ENCODE data around the gene B9D1.

B9D1 gene

GRCh38 chr17:19376811-19377210 lies 14.3 kb upstream of the B9D1 start:
- no peaks in the 10 kb centered on the region for H4K20me1 ChIP-seq (ENCODE audit: insufficient read depth, low read length)
- peak overlapping the region; percentile 88; the same call in 1 of the 2 replicates for H3K27ac ChIP-seq (ENCODE audit: low read length)
- no peaks in the 10 kb centered on the region for H3K27me3 ChIP-seq (replicated peaks; ENCODE audit: insufficient read depth, low read length)
- DNase-seq, result peak; percentile 28
- H3K36me3 ChIP-seq (replicated peaks; ENCODE audit: insufficient read depth, low read length), result no peaks in the 10 kb centered on the region
- no peaks in the 10 kb centered on the region; the same call in 1 of the 2 replicates for H3K4me1 ChIP-seq (ENCODE audit: low read length)
- peaks cover 12% of the 10 kb centered on the region for H3K79me2 ChIP-seq (ENCODE audit: low read length)
- peak overlapping the region; percentile 71 for H3K4me2 ChIP-seq (ENCODE audit: low read depth, low read length)
- peak overlapping the region; percentile 57 for H2AFZ ChIP-seq (ENCODE audit: low read length)
- peak overlapping the region; percentile 75; the same call in 1 of the 2 replicates for H3K9ac ChIP-seq (ENCODE audit: low read length)
- no peaks in the 10 kb centered on the region for H3K9me3 ChIP-seq (replicated peaks; ENCODE audit: insufficient read depth, low read length)
- H3F3A ChIP-seq (ENCODE audit: insufficient read depth, low read length), result peaks cover 12% of the 10 kb centered on the region
- H3K4me3 ChIP-seq (ENCODE audit: low read length), result peak overlapping the region; percentile 73
- TF ChIP-seq CTCF (IDR thresholded peaks at IDR 0.05; ENCODE audit: low read length), result no peak
- no peak for TF ChIP-seq EZH2 (optimal IDR thresholded peaks at IDR 0.05; ENCODE audit: low read depth, low read length)
- no peak for TF ChIP-seq EZH2phosphoT487 (IDR thresholded peaks at IDR 0.05; ENCODE audit: low read length)
- no peaks in the 10 kb centered on the region for H3K9me2 ChIP-seq (replicated peaks; ENCODE audit: insufficient read depth, low read length)

GRCh38 chr17:19375732-19376131 lies 13.2 kb upstream of the B9D1 start:
- H4K20me1 ChIP-seq (ENCODE audit: insufficient read depth, low read length), result no peaks in the 10 kb centered on the region

GRCh38 chr17:19374136-19374535 lies 11.6 kb upstream of the B9D1 start:
- H3K4me3 ChIP-seq (ENCODE audit: low read length), result no peak overlapping the region
- TF ChIP-seq CTCF (IDR thresholded peaks at IDR 0.05; ENCODE audit: low read length), result no peak
- TF ChIP-seq EZH2phosphoT487 (IDR thresholded peaks at IDR 0.05; ENCODE audit: low read length), result no peak
- no peak for TF ChIP-seq EZH2 (optimal IDR thresholded peaks at IDR 0.05; ENCODE audit: low read depth, low read length)
- no peak for DNase-seq

More at GRCh38 chr17:19375732-19376131, 13.2 kb upstream of the B9D1 start:
- peaks cover 12% of the 10 kb centered on the region for H3F3A ChIP-seq (ENCODE audit: insufficient read depth, low read length)
- H3K9me3 ChIP-seq (replicated peaks; ENCODE audit: insufficient read depth, low read length), result no peaks in the 10 kb centered on the region
- no peak overlapping the region for H3K4me2 ChIP-seq (ENCODE audit: low read depth, low read length)
- no peaks in the 10 kb centered on the region for H3K36me3 ChIP-seq (replicated peaks; ENCODE audit: insufficient read depth, low read length)
- H3K4me3 ChIP-seq (ENCODE audit: low read length), result no peak overlapping the region
- peaks cover 4% of the 10 kb centered on the region; the same call in 1 of the 2 replicates for H3K4me1 ChIP-seq (ENCODE audit: low read length)
- H3K79me2 ChIP-seq (ENCODE audit: low read length), result peaks cover 12% of the 10 kb centered on the region
- no peak overlapping the region for H3K9ac ChIP-seq (ENCODE audit: low read length)
- H3K27me3 ChIP-seq (replicated peaks; ENCODE audit: insufficient read depth, low read length), result no peaks in the 10 kb centered on the region
- TF ChIP-seq EZH2 (optimal IDR thresholded peaks at IDR 0.05; ENCODE audit: low read depth, low read length), result no peak
- TF ChIP-seq EZH2phosphoT487 (IDR thresholded peaks at IDR 0.05; ENCODE audit: low read length), result no peak
- no peak for TF ChIP-seq CTCF (IDR thresholded peaks at IDR 0.05; ENCODE audit: low read length)
- DNase-seq, result no peak
- H2AFZ ChIP-seq (ENCODE audit: low read length), result no peak overlapping the region
- H3K9me2 ChIP-seq (replicated peaks; ENCODE audit: insufficient read depth, low read length), result no peaks in the 10 kb centered on the region
- H3K27ac ChIP-seq (ENCODE audit: low read length), result no peak overlapping the region

More at GRCh38 chr17:19374136-19374535, 11.6 kb upstream of the B9D1 start:
- Histone ChIP-seq H3K36me3 (replicated peaks; ENCODE audit: insufficient read depth, low read length) (no peaks in the 10 kb centered on the region), H3K9me3 (replicated peaks; ENCODE audit: insufficient read depth, low read length) (no peaks in the 10 kb centered on the region), H3K27me3 (replicated peaks; ENCODE audit: insufficient read depth, low read length) (no peaks in the 10 kb centered on the region), H4K20me1 (ENCODE audit: insufficient read depth, low read length) (no peaks in the 10 kb centered on the region), H3F3A (ENCODE audit: insufficient read depth, low read length) (peaks cover 12% of the 10 kb centered on the region), H3K27ac (ENCODE audit: low read length) (no peak overlapping the region), H3K4me2 (ENCODE audit: low read depth, low read length) (no peak overlapping the region), H3K4me1 (ENCODE audit: low read length) (peaks cover 8% of the 10 kb centered on the region; the same call in 1 of the 2 replicates), H3K9me2 (replicated peaks; ENCODE audit: insufficient read depth, low read length) (no peaks in the 10 kb centered on the region), H3K9ac (ENCODE audit: low read length) (no peak overlapping the region), H3K79me2 (ENCODE audit: low read length) (peaks cover 7% of the 10 kb centered on the region), H2AFZ (ENCODE audit: low read length) (no peak overlapping the region)

Data from MM.1S (cell line).